HCT116 (cell line): ENCODE results near the gene PRDM11. TPM values are rescaled to one million over a fixed set of nuclear protein-coding genes. Genes with fewer than 3 reads are reported as not detected.

ENCODE experiments used
- ATAC-seq: fragments of 200-7000 bp; cut with Tn5 transposase; 2 replicates; pipeline ENCODE4 v1.9.1; 2020; ENCODE audit warnings: mild to moderate bottlenecking, moderate library complexity
- BruUV-seq: library from RNA; stranded (reverse); fragments of 400-500 nt; replicated peaks from 2 replicates; lab custom pipeline; 2021; lab: Mats Ljungman, UMichigan
- CTCF ChIA-PET: fragments of 300-600 bp; sonication (Branson Sonifier 250); formaldehyde crosslinking; loops from one replicate; lab custom pipeline; 2021; ENCODE audit warnings: antibody characterized with exemption; lab: Charles Lee
- POLR2A ChIA-PET: fragments of 300-600, 350-600 bp; sonication (Branson Sonifier 250); formaldehyde crosslinking; loops from one replicate; lab custom pipeline; 2021; ENCODE audit warnings: antibody characterized with exemption; lab: Charles Lee
- RAD21 ChIA-PET, 2 experiments: fragments of 300-600 bp; sonication (Branson Sonifier 250); formaldehyde crosslinking; loops; one replicate each; lab custom pipeline; 2023; ENCODE audit warnings: low total read pairs in 2 of 2; ENCODE audit not compliant: uncharacterized antibody in 2 of 2, unreplicated experiment in 2 of 2, low non-redundant PET in 1 of 2; lab: Charles Lee
- DNase-seq: peaks from one replicate; pipeline ENCODE4 v3.0.0-alpha.2; 2010; ENCODE audit warnings: low read depth, low spot score
- H2AFZ ChIP-seq: fragments of 200-600 bp; shearing (Covaris generic), sonication (generic); 2 replicates; pipeline ENCODE4 v1.6.1; 2017; ENCODE audit warnings: low read depth, mixed run types, mixed read lengths, antibody characterized with exemption, low read length; ENCODE audit not compliant: poor library complexity, severe bottlenecking
- H3K27ac ChIP-seq: 2 replicates; pipeline ENCODE4 v1.5.1; 2012; ENCODE audit warnings: low read depth, low read length
- H3K27me3 ChIP-seq: fragments of 200-600 bp; sonication (generic); 2 replicates; pipeline ENCODE4 v1.6.1; 2016; ENCODE audit warnings: mixed run types, low read length, mixed read lengths; ENCODE audit not compliant: insufficient read depth
- H3K36me3 ChIP-seq, 2 experiments: fragments of 200-500 bp in 1 of 2; fragments of 200-600 bp in 1 of 2; sonication (Bioruptor generic) in 1 of 2; sonication (generic) in 1 of 2; 2 replicates each; pipeline versions ENCODE4 v1.5.1 to v1.6.1; 2014 to 2016; ENCODE audit warnings: low read length in 2 of 2, inconsistent platforms in 1 of 2, mixed read lengths in 1 of 2, mixed run types in 1 of 2; ENCODE audit not compliant: insufficient read depth in 2 of 2, control insufficient read depth in 1 of 2
- H3K4me1 ChIP-seq, 2 experiments: fragments of 200-600 bp in 1 of 2; sonication (generic) in 1 of 2; 2 replicates each; pipeline versions ENCODE4 v1.5.1 to v1.6.1; 2012 to 2017; ENCODE audit warnings: low read length in 2 of 2, inconsistent platforms in 1 of 2, mild to moderate bottlenecking in 1 of 2, mixed read lengths in 1 of 2, mixed run types in 1 of 2, moderate library complexity in 1 of 2; ENCODE audit not compliant: insufficient read depth in 2 of 2, control insufficient read depth in 1 of 2
- H3K4me2 ChIP-seq: fragments of 200-600 bp; sonication (generic); 2 replicates; pipeline ENCODE4 v1.6.1; 2017; ENCODE audit warnings: mixed run types, low read length, mixed read lengths
- H3K4me3 ChIP-seq, 2 experiments: fragments of 200-600 bp in 1 of 2; sonication (generic) in 1 of 2; replicated peaks in 1 of 2; 2 replicates each; pipeline ENCODE4 v1.5.1; 2011 to 2016; ENCODE audit warnings: low read length in 2 of 2, control low read depth in 1 of 2, low read depth in 1 of 2, mild to moderate bottlenecking in 1 of 2, mixed read lengths in 1 of 2, mixed run types in 1 of 2
- H3K79me2 ChIP-seq: fragments of 200-600 bp; sonication (generic); 2 replicates; pipeline ENCODE4 v1.6.1; 2017; ENCODE audit warnings: mild to moderate bottlenecking, mixed run types, low read length, moderate library complexity, mixed read lengths; ENCODE audit not compliant: insufficient read depth
- H3K9ac ChIP-seq: fragments of 200-600 bp; sonication (generic); 2 replicates; pipeline ENCODE4 v1.6.1; 2016; ENCODE audit warnings: low read length, mixed read lengths
- H3K9me2 ChIP-seq: fragments of 200-600 bp; sonication (generic), shearing (Covaris generic); 2 replicates; pipeline ENCODE4 v1.6.1; 2017; ENCODE audit warnings: mixed run types, mild to moderate bottlenecking, moderate library complexity; ENCODE audit not compliant: insufficient read depth
- H3K9me3 ChIP-seq, 2 experiments: fragments of 200-500 bp in 1 of 2; fragments of 200-600 bp in 1 of 2; sonication (Bioruptor generic) in 1 of 2; sonication (generic) in 1 of 2; 2 replicates each; pipeline ENCODE4 v1.6.1; 2014 to 2017; ENCODE audit warnings: low read length in 2 of 2, mixed read lengths in 2 of 2, inconsistent platforms in 1 of 2, low read depth in 1 of 2, mild to moderate bottlenecking in 1 of 2, mixed run types in 1 of 2, moderate library complexity in 1 of 2; ENCODE audit not compliant: control insufficient read depth in 1 of 2, insufficient read depth in 1 of 2
- H4K20me1 ChIP-seq: fragments of 200-600 bp; sonication (generic), shearing (Covaris generic); 2 replicates; pipeline ENCODE4 v1.6.1; 2017; ENCODE audit warnings: mixed run types, mild to moderate bottlenecking, moderate library complexity; ENCODE audit not compliant: insufficient read depth
- CBX3 ChIP-seq: IDR thresholded peaks from 2 replicates; pipeline ENCODE4 v1.6.1; 2012; ENCODE audit warnings: low read depth
- ELF1 ChIP-seq: IDR thresholded peaks from 2 replicates; pipeline ENCODE4 v1.6.1; 2012; ENCODE audit warnings: low read depth, borderline replicate concordance
- FOSL1 ChIP-seq: IDR thresholded peaks from 2 replicates; pipeline ENCODE4 v1.6.1; 2012; ENCODE audit warnings: low read depth
- JUND ChIP-seq: IDR thresholded peaks from 2 replicates; pipeline ENCODE4 v1.6.1; 2012
- MAX ChIP-seq: IDR thresholded peaks from 2 replicates; pipeline ENCODE4 v1.6.1; 2012
- SP1 ChIP-seq: IDR thresholded peaks from 2 replicates; pipeline ENCODE4 v1.6.1; 2012; ENCODE audit warnings: low read depth
- YY1 ChIP-seq: IDR thresholded peaks from 2 replicates; pipeline ENCODE4 v1.6.1; 2011; ENCODE audit warnings: low read length, low read depth, moderate library complexity, mild to moderate bottlenecking; ENCODE audit not compliant: insufficient replicate concordance; ENCODE audit errors: extremely low read depth
- intact Hi-C: fragments of 100-400 bp; cut with micrococcal nuclease; formaldehyde crosslinking; loops from 2 replicates; pipeline ENCODE4 v1.10.0; 2022
- total RNA-seq: library from RNA; stranded (reverse); gene quantifications from one replicate; pipeline ENCODE4 v1.2.1, GENCODE V29; 2021; ENCODE audit not compliant: unreplicated experiment
- TF ChIP-seq, protein P1 (sequence below), 3 experiments: fragments of 200-600 bp in 1 of 3; sonication (generic) in 1 of 3; IDR thresholded peaks in 2 of 3; conservative IDR thresholded peaks in 1 of 3; 2 replicates each; pipeline ENCODE4 v1.5.1; 2012 to 2017; ENCODE audit warnings: low read depth in 2 of 3, low read length in 2 of 3, antibody characterized with exemption in 1 of 3, borderline replicate concordance in 1 of 3, control low read depth in 1 of 3, mild to moderate bottlenecking in 1 of 3, mixed read lengths in 1 of 3, mixed run types in 1 of 3, moderate library complexity in 1 of 3; ENCODE audit not compliant: insufficient read depth in 1 of 3

PRDM11 gene
- total RNA-seq, 1 experiment from 2014 or later, result 9.3 TPM

GRCh38 chr11:45145083-45145378, 1.4 kb upstream of the PRDM11 start:
- RAD21 ChIA-PET, result no interaction called here
- POLR2A ChIA-PET, result no interaction called here
- H3K4me3 ChIP-seq, result no peak overlapping the region
- ATAC-seq (no peak), DNase-seq (no peak)
- H4K20me1 ChIP-seq, result no peaks in the 10 kb centered on the region
- no peak overlapping the region for H3K4me2 ChIP-seq
- TF ChIP-seq YY1, result no peak
- no peak for TF ChIP-seq ELF1
- no peak for TF ChIP-seq SP1
- no peak for TF ChIP-seq CBX3
- TF ChIP-seq MAX, result no peak
- TF ChIP-seq FOSL1, result no peak
- TF ChIP-seq, protein P1, sequence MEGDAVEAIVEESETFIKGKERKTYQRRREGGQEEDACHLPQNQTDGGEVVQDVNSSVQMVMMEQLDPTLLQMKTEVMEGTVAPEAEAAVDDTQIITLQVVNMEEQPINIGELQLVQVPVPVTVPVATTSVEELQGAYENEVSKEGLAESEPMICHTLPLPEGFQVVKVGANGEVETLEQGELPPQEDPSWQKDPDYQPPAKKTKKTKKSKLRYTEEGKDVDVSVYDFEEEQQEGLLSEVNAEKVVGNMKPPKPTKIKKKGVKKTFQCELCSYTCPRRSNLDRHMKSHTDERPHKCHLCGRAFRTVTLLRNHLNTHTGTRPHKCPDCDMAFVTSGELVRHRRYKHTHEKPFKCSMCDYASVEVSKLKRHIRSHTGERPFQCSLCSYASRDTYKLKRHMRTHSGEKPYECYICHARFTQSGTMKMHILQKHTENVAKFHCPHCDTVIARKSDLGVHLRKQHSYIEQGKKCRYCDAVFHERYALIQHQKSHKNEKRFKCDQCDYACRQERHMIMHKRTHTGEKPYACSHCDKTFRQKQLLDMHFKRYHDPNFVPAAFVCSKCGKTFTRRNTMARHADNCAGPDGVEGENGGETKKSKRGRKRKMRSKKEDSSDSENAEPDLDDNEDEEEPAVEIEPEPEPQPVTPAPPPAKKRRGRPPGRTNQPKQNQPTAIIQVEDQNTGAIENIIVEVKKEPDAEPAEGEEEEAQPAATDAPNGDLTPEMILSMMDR (IDR thresholded peaks at IDR 0.05 in 2 of 3, conservative IDR thresholded peaks at IDR 0.05 in 1 of 3; ENCODE audit: borderline replicate concordance in 1 of 3, insufficient read depth in 1 of 3, low read depth in 2 of 3, low read length in 2 of 3), result no peak
- TF ChIP-seq JUND, result no peak
- no peak overlapping the region for H3K9ac ChIP-seq
- intact Hi-C loops, result no loop called here
- H3K9me2 ChIP-seq, result no peaks in the 10 kb centered on the region
- no peaks in the 10 kb centered on the region for H3K36me3 ChIP-seq
- CTCF ChIA-PET, result no interaction called here
- no peaks in the 10 kb centered on the region for H3K9me3 ChIP-seq
- no peak overlapping the region for H2AFZ ChIP-seq
- H3K79me2 ChIP-seq, result peaks cover 18% of the 10 kb centered on the region
- H3K4me1 ChIP-seq, result peaks cover 3 to 16% of the 10 kb centered on the region in 2 experiments; a peak in 3 of 4 replicates
- no TSS peak for BruUV-seq
- H3K27ac ChIP-seq, result no peak overlapping the region
- no peaks in the 10 kb centered on the region; the same call in 1 of the 2 replicates for H3K27me3 ChIP-seq
